ENCODE measurements around the gene COL4A1. TPM values are rescaled to one million over a fixed set of nuclear protein-coding genes. Genes with fewer than 3 reads are reported as not detected.

The COL4A1 gene
- polyA plus RNA-seq, 1 of the 3 experiments (the other 2 are of a cell fraction), result 30.3 TPM

- TF ChIP-seq MXI1 (IDR thresholded peaks at IDR 0.05; ENCODE audit: low read depth, low read length) (no peak), RFX5 (IDR thresholded peaks at IDR 0.05; ENCODE audit: low read length) (no peak), NRF1 (IDR thresholded peaks at IDR 0.05; ENCODE audit: low read depth, low read length) (no peak), NFIC (IDR thresholded peaks at IDR 0.05; ENCODE audit: borderline replicate concordance) (no peak), EP300 (IDR thresholded peaks at IDR 0.05; ENCODE audit: borderline replicate concordance in 1 of 2, low read depth in 1 of 2, low read length in 1 of 2) (no peak), MAX (IDR thresholded peaks at IDR 0.05; ENCODE audit: low read depth) (no peak), FOXM1 (IDR thresholded peaks at IDR 0.05; ENCODE audit: low read depth) (no peak)
Observed at GRCh38 chr13:110102053-110102452, 204.9 kb downstream of the COL4A1 start (continued).

- Histone ChIP-seq H4K20me1 (ENCODE audit: insufficient read depth) (no peaks in the 10 kb centered on the region), H3K27ac (ENCODE audit: low read depth in 2 of 2, low read length in 1 of 2) (no peak overlapping the region), H2AFZ (ENCODE audit: low read depth) (no peak overlapping the region), H3K27me3 (ENCODE audit: insufficient read depth) (no peaks in the 10 kb centered on the region), H3K9me2 (no peaks in the 10 kb centered on the region), H3K9ac (no peak overlapping the region), H3K9me3 (peaks cover 9% of the 10 kb centered on the region), H3K4me3 (ENCODE audit: low read depth in 2 of 2, low read length in 1 of 2) (no peak overlapping the region), H3K79me2 (ENCODE audit: insufficient read depth) (no peaks in the 10 kb centered on the region), H3K4me1 (ENCODE audit: control insufficient read depth in 1 of 2, insufficient read depth in 2 of 2, low read depth in 1 of 2, low read length in 1 of 2) (no peaks in the 10 kb centered on the region), H3F3A (replicated peaks; ENCODE audit: insufficient read depth) (no peaks in the 10 kb centered on the region), H3K4me2 (no peak overlapping the region), H3K36me3 (replicated peaks in 1 of 2; ENCODE audit: control insufficient read depth in 1 of 2, insufficient read depth in 2 of 2, low read length in 1 of 2) (no peaks in the 10 kb centered on the region)
- TF ChIP-seq JUND (IDR thresholded peaks at IDR 0.05) (no peak), REST (IDR thresholded peaks at IDR 0.05; ENCODE audit: low read depth, low read length) (no peak), FOSL2 (IDR thresholded peaks at IDR 0.05; ENCODE audit: borderline replicate concordance, low read depth) (no peak), GABPA (IDR thresholded peaks at IDR 0.05; ENCODE audit: low read depth) (no peak), TCF12 (IDR thresholded peaks at IDR 0.05) (no peak), CTCF (IDR thresholded peaks at IDR 0.05) (no peak), CHD2 (IDR thresholded peaks at IDR 0.05; ENCODE audit: low read length, partially characterized antibody) (no peak), MXI1 (IDR thresholded peaks at IDR 0.05; ENCODE audit: low read depth, low read length) (no peak), RAD21 (IDR thresholded peaks at IDR 0.05; ENCODE audit: low read length) (no peak), IRF3 (IDR thresholded peaks at IDR 0.05; ENCODE audit: low read depth, low read length) (no peak), NRF1 (IDR thresholded peaks at IDR 0.05; ENCODE audit: low read depth, low read length) (no peak), TEAD4 (IDR thresholded peaks at IDR 0.05; ENCODE audit: borderline replicate concordance, insufficient read depth) (no peak)
- 67% methylated on average over 1 of the region's 1 CpG for WGBS (ENCODE audit: low lambda C conversion rate)
- ChIA-PET CTCF (no interaction called here), POLR2A (no interaction called here)
- no peak for DNase-seq
Observed at GRCh38 chr13:110099922-110100321, 207.0 kb downstream of the COL4A1 start.

Small RNA genes within 50 kb of the gene (small RNA-seq; reads per million reads assigned to genes)
- 0 reads per million in 7 experiments for gene MIR8073

Other genes starting within 250 kb of the COL4A1 start
- gene COL4A2, start 127 bp upstream of the COL4A1 start, polyA plus RNA-seq (2012; rRNA removed), result 61.1 and 137 TPM in 2 replicates